ENCODE data around the gene HEPHL1.
"Not testable (repeated sequence)": the region's sequence is repeated elsewhere in the genome, so short reads cannot be mapped to it uniquely, and the experiment has no call there.

Gene HEPHL1

DNA sequence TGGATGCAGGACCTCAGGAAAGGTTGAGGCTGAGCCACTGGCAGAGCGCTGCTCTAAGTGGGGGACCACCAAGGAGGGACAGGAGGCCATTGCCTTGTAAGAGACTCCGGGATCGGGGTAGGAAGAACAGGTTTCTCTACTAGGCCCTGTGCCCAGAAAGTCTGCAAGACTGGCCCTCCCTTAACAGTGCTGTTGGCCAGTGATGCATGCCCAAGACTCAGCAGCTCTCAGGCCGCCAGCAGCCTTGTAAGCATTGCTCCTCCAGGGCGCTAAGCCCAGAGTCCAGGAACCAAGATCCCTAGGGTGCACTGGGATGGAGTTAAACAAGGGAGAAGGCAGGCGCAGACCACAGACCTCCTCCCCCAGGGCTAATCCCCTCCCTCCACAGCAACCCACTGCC, 68.2 kb downstream of the HEPHL1 start:
- no peak for FAIRE-seq

DNA sequence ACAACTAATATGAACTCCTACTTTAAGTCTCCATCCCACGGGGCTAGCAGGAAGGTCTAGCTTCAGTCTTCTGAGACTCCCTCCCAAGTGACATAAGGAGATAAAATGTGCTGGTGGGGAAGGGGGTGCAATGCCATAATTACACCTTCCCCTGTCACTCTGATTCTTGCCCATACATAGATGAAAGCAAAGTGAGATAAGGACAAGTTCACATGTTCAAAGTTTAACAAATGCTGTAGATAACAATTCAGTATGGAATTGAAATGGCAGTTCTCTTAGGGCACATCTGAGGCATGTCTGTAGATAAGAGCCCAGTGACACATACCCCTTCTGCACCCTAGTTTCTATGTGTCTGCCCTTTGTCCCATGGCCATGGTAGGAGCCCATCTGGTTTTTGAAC, 69.2 kb downstream of the HEPHL1 start:
- FAIRE-seq, result no peak

- FAIRE-seq, result no peak
Measured at GRCh38 chr11:94091091-94091490, 69.9 kb downstream of the HEPHL1 start.

GRCh38 chr11:94100253-94100652, 79.1 kb downstream of the HEPHL1 start:
- no peak for FAIRE-seq

GRCh38 chr11:94103471-94103870, 82.3 kb downstream of the HEPHL1 start:
- no peak for FAIRE-seq

GRCh38 chr11:94104734-94105133, 83.6 kb downstream of the HEPHL1 start:
- no peak for FAIRE-seq

- no peak for FAIRE-seq
Measured at GRCh38 chr11:94106716-94107115, 85.6 kb downstream of the HEPHL1 start.

GRCh38 chr11:94107363-94107762, 86.2 kb downstream of the HEPHL1 start:
- no peak for FAIRE-seq

DNA sequence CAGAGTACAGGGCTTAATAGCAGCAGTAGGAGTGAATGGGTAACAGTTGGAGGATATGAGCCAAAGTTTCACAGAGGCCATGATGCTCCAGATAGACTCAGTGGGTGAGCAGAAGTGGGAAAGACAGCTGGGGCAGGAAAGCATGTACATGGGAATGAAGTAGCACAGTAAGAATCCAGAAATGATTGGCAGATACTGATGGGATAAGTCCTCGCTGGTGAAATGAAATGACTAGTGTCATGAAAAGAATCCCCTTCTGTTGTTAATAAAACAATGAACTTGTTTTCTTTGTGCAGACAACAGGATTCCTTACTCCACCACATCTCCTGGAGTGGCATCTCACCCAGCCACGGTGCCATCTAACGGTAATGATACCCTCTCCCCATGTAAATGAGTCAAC, 90.1 kb downstream of the HEPHL1 start:
- FAIRE-seq, result no peak

GRCh38 chr11:94111660-94112059, 90.5 kb downstream of the HEPHL1 start:
- no peak for FAIRE-seq

DNA sequence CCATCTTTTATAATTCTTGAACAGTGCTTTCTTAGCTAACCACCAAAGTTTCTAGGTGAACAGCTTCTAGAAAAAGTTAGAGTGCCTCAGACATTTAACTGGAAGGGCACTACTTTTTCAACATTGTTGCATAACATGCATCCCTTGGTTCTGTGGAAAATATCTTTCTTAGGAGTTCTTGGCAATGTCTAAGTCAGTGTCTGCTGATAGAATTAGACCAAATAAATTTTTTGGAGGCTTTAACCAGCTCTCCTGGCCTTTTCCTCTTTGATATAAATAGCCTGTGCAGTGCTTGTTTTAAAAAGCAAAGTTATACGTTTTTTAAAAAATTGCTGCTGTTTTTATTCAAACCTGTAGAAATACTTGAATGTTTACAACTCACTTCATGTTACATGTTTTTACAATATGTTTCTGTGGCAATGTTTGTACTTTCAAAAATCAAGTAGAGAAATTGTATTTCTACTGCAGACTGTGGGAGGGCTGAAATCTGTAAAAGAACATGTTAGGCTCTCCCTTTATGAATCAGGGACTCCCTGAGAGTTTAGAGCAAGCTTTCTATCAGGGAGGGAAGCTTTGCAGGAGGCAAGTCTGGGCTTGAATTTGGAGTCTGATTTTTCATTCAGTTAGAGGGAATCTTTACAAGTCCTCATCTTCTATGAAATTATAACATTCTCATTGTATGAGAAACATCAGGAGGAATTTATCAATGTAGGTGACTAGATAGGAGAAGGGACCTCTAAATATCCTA, 91.2 kb downstream of the HEPHL1 start:
- FAIRE-seq, result no peak

DNA sequence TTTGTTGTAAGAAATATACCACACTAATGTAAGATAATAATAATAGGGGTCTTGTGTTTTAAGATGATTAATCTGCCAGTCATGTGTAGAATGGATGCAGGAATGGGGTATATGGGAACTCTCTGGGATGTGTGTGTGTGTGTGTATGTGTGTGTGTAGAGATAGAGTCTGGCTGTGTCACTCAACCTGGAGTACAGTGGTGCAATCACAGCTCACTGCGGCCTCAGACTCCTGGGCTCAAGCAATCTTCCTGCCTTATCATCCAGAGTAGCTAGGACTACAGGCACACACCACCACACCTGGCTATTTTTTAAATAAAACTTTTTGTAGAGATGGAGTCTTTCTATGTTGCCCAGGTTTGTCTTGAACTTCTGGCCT, 96.0 kb downstream of the HEPHL1 start:
- no peak for FAIRE-seq

GRCh38 chr11:94117871-94118270, 96.7 kb downstream of the HEPHL1 start:
- FAIRE-seq, result no peak

DNA sequence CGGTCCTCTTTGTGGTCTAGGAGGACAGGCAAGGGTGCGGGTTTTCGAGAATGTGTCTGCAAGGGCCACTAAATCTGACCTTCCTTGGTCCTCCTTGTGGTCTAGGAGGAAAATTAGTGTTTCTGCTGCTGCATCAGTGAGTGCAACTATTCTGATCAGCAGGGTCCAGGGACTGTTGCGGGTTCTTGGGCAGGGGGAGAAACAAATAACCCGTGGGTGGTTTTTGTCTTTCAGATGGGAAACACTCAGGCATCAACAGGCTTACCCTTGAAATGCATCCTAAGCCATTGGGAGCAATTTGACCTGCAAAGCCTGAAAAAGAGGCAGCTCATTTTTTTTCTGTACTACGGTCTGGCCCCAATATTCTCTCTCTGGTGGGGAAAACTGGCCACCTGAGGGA, 98.5 kb downstream of the HEPHL1 start:
- FAIRE-seq, result not testable (repeated sequence)

DNA sequence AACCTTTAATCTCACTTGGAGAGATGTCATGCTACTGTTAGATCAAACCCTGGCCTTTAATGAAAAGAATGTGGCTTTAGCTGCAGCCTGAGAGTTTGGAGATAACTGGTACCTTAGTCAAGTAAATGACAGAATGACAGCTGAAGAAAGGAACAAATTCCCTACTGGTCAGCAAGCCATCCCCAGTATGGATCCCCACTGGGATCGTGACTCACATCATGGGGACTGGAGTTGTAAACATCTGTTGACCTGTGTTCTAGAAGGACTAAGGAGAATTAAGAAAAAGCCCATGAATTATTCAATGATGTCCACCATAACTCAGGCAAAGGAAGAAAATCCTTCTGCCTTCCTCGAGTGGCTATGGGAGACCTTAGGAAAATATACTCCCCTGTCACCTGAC, 99.4 kb downstream of the HEPHL1 start:
- not testable (repeated sequence) for FAIRE-seq

DNA sequence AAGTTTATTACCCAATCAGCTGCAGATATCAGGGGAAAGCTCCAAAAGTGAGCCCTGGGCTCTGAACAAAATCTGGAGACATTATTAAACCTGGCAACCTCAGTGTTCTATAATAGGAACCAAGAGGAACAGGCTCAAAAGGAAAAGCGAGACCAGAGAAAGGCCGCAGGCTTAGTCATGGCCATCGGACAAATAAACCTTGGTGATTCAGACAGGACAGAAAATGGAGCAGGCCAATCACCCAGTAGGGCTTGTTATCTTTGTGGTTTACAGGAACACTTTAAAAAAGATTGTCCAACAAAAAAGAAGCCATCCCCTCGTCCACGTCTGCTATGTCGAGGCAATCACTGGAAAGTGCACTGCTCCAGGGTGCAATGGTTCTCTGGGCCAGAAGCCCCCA, 99.8 kb downstream of the HEPHL1 start:
- FAIRE-seq, result no peak

DNA sequence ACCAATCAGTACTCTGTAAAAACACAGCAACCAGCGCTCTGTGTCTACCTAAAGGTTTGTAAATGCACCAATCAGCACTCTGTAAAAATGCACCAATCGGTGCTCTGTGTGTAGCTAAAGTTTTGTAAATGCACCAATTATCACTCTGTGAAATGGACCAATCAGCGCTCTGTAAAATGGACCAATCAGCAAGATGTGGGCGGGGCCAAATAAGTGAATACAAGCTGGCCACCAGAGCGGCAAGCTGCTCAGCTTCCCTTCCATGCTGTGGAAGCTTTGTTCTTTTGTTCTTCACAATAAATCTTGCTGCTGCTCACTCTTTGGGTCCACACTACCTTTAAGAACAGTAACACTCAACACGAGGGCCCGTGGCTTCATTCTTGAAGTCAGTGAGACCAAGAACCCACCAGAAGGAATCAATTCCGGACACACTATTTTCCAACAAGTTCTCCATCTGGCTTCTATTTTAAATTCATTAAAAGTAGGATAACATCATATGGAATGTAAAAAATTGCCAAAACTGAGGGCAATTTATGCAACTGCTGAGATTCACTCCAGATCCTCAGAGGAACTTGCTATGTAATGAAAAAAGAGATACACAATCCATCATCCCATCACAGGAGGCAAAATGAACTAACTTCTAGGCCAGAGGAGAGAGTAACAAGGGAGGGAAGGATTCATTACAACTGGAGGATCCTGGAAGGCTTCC, 104.4 kb downstream of the HEPHL1 start:
- no peak for FAIRE-seq

GRCh38 chr11:94127638-94128037, 106.5 kb downstream of the HEPHL1 start:
- FAIRE-seq, result no peak

- FAIRE-seq, result no peak
Measured at GRCh38 chr11:94128291-94128745, 107.2 kb downstream of the HEPHL1 start.

DNA sequence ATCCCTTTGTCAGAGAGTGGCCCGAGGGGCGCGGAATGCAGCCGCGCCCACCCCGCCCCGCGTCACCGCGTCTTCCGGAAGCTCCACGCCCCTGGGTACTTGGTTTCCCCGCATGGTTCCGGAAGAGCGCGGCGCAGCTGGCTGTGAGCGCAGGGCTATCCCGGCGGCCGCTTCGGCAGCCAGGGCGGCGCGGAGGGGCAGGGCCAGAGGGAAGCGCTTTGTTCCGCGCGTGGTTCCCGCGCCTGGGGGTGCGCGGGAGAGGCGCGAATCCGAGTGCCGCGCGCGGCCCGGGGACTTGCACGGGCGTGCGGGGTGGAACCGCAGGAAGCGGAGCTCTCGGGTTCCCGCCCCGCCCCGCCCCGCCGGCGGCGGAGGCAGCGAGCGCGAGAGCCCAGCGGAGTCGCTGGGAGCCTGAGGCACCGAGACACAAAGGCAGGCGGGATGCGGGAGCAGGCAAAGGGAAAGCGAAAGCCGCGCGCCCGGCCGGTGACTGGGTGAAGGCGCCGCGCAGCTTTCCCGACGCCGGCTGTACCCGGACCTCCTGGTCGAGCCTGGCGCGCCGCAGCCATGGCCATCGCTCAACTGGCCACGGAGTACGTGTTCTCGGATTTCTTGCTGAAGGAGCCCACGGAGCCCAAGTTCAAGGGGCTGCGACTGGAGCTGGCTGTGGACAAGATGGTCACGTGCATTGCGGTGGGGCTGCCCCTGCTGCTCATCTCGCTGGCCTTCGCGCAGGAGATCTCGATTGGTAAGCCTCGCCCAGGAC, 107.8 kb downstream of the HEPHL1 start, which contains the start of gene PANX1:
TSS of gene PANX1 (plus strand) at position 96 of the 766 bp plus-strand sequence. CDS start at position 568, 472 bp downstream.
- no peak for FAIRE-seq

- FAIRE-seq, result no peak
Measured at GRCh38 chr11:94129512-94130297, 108.6 kb downstream of the HEPHL1 start.

DNA sequence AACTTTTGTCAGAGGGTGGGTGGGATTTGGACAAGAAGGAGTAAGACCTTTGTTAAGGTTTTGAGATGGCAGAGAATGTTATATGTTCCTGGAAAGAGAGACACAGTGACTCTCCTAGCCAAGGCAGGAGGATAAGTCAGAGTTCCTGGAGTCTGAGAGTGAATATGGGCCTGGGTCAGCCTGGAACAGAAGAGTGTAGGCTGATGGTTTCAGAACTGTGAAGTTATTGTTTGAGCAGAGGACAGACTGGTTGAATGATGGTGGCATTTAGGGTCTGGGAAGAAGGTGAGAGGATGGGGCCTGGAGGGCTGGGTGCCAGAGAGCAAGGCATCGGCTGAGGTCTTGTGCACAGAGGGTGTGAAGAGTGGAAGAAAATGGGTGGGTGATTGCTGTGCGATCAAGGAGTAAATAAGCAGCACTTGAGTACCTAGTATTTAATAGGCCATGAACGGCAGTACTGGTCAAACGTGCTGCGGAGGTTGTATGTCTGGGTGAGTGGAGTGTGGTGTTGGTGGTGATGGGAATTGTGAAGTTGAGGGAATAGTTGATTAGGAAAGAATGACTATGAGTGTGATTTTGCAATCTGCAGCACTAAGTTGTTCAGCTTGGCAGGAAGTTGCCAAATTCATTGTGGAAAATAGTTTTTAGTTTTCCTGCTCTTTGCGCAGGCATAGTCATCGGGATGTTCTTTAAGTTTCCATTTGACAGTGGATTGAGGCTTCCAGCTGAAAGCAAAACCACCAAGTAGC, 109.3 kb downstream of the HEPHL1 start:
- FAIRE-seq, result no peak

All from endometrium (tissue), 2 donors.